HepG2 (cell line): ENCODE results near the gene ITGB2. TPM values are rescaled to one million over a fixed set of nuclear protein-coding genes. Genes with fewer than 3 reads are reported as not detected.

Experiments used
- ETV5 ChIP-seq: IDR thresholded peaks from 2 replicates; pipeline ENCODE4 v1.6.1; 2018; ENCODE audit warnings: missing biosample characterization, missing genetic modification reagents, inconsistent platforms, borderline replicate concordance
- GATA4 ChIP-seq: sonication (generic); IDR thresholded peaks from 2 replicates; pipeline ENCODE4 v1.6.1; 2016; ENCODE audit warnings: antibody characterized with exemption, low read depth, borderline replicate concordance
- IRF2 ChIP-seq: IDR thresholded peaks from 2 replicates; pipeline ENCODE4 v1.6.1; 2018; ENCODE audit warnings: missing genetic modification reagents, missing compliant biosample characterization
- KAT8 ChIP-seq: IDR thresholded peaks from 2 replicates; pipeline ENCODE4 v1.6.1; 2016; ENCODE audit warnings: missing genetic modification reagents, missing compliant biosample characterization
- KLF9 ChIP-seq: IDR thresholded peaks from 2 replicates; pipeline ENCODE4 v1.6.1; 2016; ENCODE audit warnings: low read depth
- MXI1 ChIP-seq: IDR thresholded peaks from 3 replicates; pipeline ENCODE4 v1.6.1; 2012; ENCODE audit warnings: low read depth, low read length, inconsistent platforms, borderline replicate concordance
- PLRG1 ChIP-seq: fragments of 450-650 bp; conservative IDR thresholded peaks from 2 replicates; pipeline ENCODE4 v1.6.1; 2016
- PPARG ChIP-seq: conservative IDR thresholded peaks from 2 replicates; pipeline ENCODE4 v1.6.1; 2016; ENCODE audit warnings: missing biosample characterization, missing genetic modification reagents
- PTBP1 ChIP-seq: fragments of 200-400 bp; formaldehyde crosslinking; IDR thresholded peaks from 2 replicates; pipeline ENCODE4 v1.6.1; 2018; ENCODE audit warnings: low read length, low read depth; ENCODE audit not compliant: poor library complexity, severe bottlenecking
- RBAK ChIP-seq: sonication (generic); formaldehyde crosslinking; IDR thresholded peaks from 2 replicates; pipeline ENCODE4 v1.5.1; 2020; ENCODE audit warnings: mild to moderate bottlenecking, missing genetic modification reagents
- RBM22 ChIP-seq: fragments of 200-400 bp; formaldehyde crosslinking; optimal IDR thresholded peaks from 2 replicates; pipeline ENCODE3; 2017; ENCODE audit warnings: mild to moderate bottlenecking, low read length, moderate library complexity
- RORA ChIP-seq: sonication (generic); formaldehyde crosslinking; IDR thresholded peaks from 2 replicates; pipeline ENCODE4 v1.5.0; 2020; ENCODE audit warnings: mild to moderate bottlenecking, missing genetic modification reagents, moderate library complexity
- SP4 ChIP-seq: sonication (generic); formaldehyde crosslinking; IDR thresholded peaks from 2 replicates; pipeline ENCODE4 v1.8.1; 2023; ENCODE audit warnings: mild to moderate bottlenecking, missing genetic modification reagents
- SRSF1 ChIP-seq: fragments of 200-400 bp; formaldehyde crosslinking; optimal IDR thresholded peaks from 2 replicates; pipeline ENCODE3; 2017; ENCODE audit warnings: mild to moderate bottlenecking, low read depth, low read length, moderate library complexity
- TARDBP ChIP-seq: sonication (generic); formaldehyde crosslinking; IDR thresholded peaks from 2 replicates; pipeline ENCODE4 v1.8.0; 2022; ENCODE audit warnings: mild to moderate bottlenecking, missing genetic modification reagents
- TGIF2 ChIP-seq: IDR thresholded peaks from 2 replicates; pipeline ENCODE4 v1.6.1; 2016; ENCODE audit warnings: control low read depth, missing compliant biosample characterization
- ZNF224 ChIP-seq: sonication (generic); formaldehyde crosslinking; IDR thresholded peaks from 2 replicates; pipeline ENCODE4 v1.5.0; 2020; ENCODE audit warnings: mild to moderate bottlenecking, missing genetic modification reagents
- ZNF253 ChIP-seq: sonication (generic); formaldehyde crosslinking; IDR thresholded peaks from 2 replicates; pipeline ENCODE4 v1.8.0; 2022; ENCODE audit warnings: mild to moderate bottlenecking, missing genetic modification reagents, borderline replicate concordance
- ZNF296 ChIP-seq: sonication (generic); formaldehyde crosslinking; conservative IDR thresholded peaks from 2 replicates; pipeline ENCODE4 v1.5.0; 2020; ENCODE audit warnings: mild to moderate bottlenecking, missing genetic modification reagents
- ZNF335 ChIP-seq: sonication (generic); formaldehyde crosslinking; IDR thresholded peaks from 2 replicates; pipeline ENCODE4 v1.4.0; 2020; ENCODE audit warnings: missing genetic modification reagents
- ZNF350 ChIP-seq: sonication (generic); formaldehyde crosslinking; IDR thresholded peaks from 2 replicates; pipeline ENCODE4 v1.4.0; 2020; ENCODE audit warnings: mild to moderate bottlenecking, low read depth, missing genetic modification reagents, borderline replicate concordance
- ZNF382 ChIP-seq: sonication (generic); formaldehyde crosslinking; IDR thresholded peaks from 2 replicates; pipeline ENCODE4 v1.5.0; 2020; ENCODE audit warnings: missing genetic modification reagents, mild to moderate bottlenecking, borderline replicate concordance
- ZNF615 ChIP-seq: sonication (generic); formaldehyde crosslinking; IDR thresholded peaks from 2 replicates; pipeline ENCODE4 v1.5.0; 2020; ENCODE audit warnings: mild to moderate bottlenecking, missing genetic modification reagents, borderline replicate concordance
- ZNF776 ChIP-seq: sonication (generic); formaldehyde crosslinking; IDR thresholded peaks from 2 replicates; pipeline ENCODE4 v1.4.0; 2020; ENCODE audit warnings: mild to moderate bottlenecking, missing genetic modification reagents
- ZNF850 ChIP-seq: sonication (generic); formaldehyde crosslinking; conservative IDR thresholded peaks from 2 replicates; pipeline ENCODE4 v1.9.0; 2021; ENCODE audit warnings: mild to moderate bottlenecking, missing genetic modification reagents
- ZSCAN25 ChIP-seq: sonication (generic); formaldehyde crosslinking; IDR thresholded peaks from 2 replicates; pipeline ENCODE4 v1.8.0; 2022; ENCODE audit warnings: mild to moderate bottlenecking, missing genetic modification reagents
- polyA plus RNA-seq, 8 experiments: library from polyadenylated mRNA; depleted of rRNA in 3 of 8; stranded (reverse) in 7 of 8; unstranded in 1 of 8; fragments of >200 nt; fragmentation: Illumina TruSeq in 4 of 8; extraction: Trizol in 4 of 8; gene quantifications; 2 replicates each; pipeline versions ENCODE4 v1.2.1 to v1.2.3, GENCODE V29; 2011 to 2016; ENCODE audit warnings: low read depth in 4 of 8, missing spikeins in 1 of 8, mixed read lengths in 1 of 8; ENCODE audit not compliant: insufficient read depth in 1 of 8
- total RNA-seq, 5 experiments: library from RNA; depleted of rRNA; stranded (reverse); fragments of >200 nt; fragmentation: Illumina TruSeq; extraction: Trizol; gene quantifications; 2 replicates each; pipeline ENCODE4 v1.2.3, GENCODE V29; 2016; ENCODE audit warnings: low read depth in 1 of 5
- TF ChIP-seq, protein P1 (sequence below): sonication (generic); formaldehyde crosslinking; IDR thresholded peaks from 2 replicates; pipeline ENCODE4 v1.9.0; 2021; ENCODE audit warnings: missing genetic modification reagents, mild to moderate bottlenecking, borderline replicate concordance
- TF ChIP-seq, protein P2 (sequence below): sonication (generic); formaldehyde crosslinking; IDR thresholded peaks from 2 replicates; pipeline ENCODE4 v1.4.0; 2020; ENCODE audit warnings: missing genetic modification reagents
- TF ChIP-seq, protein P3 (sequence below): sonication (generic); formaldehyde crosslinking; IDR thresholded peaks from 2 replicates; pipeline ENCODE4 v1.4.0; 2020; ENCODE audit warnings: missing genetic modification reagents

The ITGB2 gene
- total and polyA plus RNA-seq, 2 of the 13 experiments (the other 11 are each of a cell fraction or from before 2014, with no cell fraction given): 4.2 to 18.0 TPM

DNA sequence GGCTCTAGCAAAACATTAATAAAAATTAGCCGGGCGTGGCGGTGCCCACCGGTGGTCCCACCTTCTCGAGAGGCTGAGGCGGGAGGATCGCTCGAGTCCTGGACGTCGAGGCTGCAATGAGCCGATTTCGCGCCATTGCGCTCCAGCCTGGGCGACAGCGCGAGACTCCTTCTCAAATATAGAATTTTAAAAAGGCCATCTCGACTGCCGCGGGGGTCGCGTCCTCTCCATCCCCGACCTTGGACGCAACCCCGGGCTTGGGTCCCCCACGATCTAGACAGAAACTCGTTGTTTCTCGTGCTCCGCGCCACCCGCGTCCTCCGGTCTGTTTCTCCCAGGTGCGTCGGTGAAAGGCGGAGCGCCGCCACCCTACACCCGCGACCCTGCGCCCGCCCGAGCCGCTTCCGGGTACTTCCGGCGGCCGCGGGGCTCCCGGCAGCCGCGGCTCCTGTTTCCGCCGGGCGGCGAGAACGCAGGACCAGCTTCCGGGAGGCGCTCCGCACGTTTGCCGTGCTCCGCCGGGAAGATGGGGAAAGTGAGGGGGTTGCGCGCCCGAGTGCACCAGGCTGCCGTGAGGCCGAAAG lies 18.9 kb upstream of the ITGB2 start, which contains the start of gene SLX9 (continued):
- TF ChIP-seq PTBP1 (no peak), IRF2 (peak; percentile 60; the same call in 1 of the 2 replicates), MXI1 (peak; percentile 93), TARDBP (CRISPR knock-in tag) (peak; percentile 95), ZNF224 (peak; percentile 95; the same call in 1 of the 2 replicates), PLRG1 (no peak), ZNF296 (0 out of 2 replicates have a peak, but pooled peaks have one; percentile 61), SRSF1 (no peak), RBM22 (peak; percentile 30), ZSCAN25 (CRISPR knock-in tag) (no peak; the same call in 1 of the 2 replicates), ZNF850 (CRISPR knock-in tag) (no peak), ETV5 (CRISPR knock-in tag) (peak; percentile 65; the same call in 1 of the 2 replicates), ZNF335 (no peak), ZNF253 (no peak), RORA (CRISPR knock-in tag) (no peak), ZNF776 (CRISPR knock-in tag) (peak; percentile 73; the same call in 1 of the 2 replicates), GATA4 (no peak; the same call in 1 of the 2 replicates), KLF9 (CRISPR knock-in tag) (no peak), KAT8 (CRISPR knock-in tag) (peak; percentile 97), TGIF2 (peak; percentile 91), RBAK (CRISPR knock-in tag) (no peak), SP4 (CRISPR knock-in tag) (peak; percentile 91), ZNF350 (CRISPR knock-in tag) (peak; percentile 88), PPARG (CRISPR knock-in tag) (peak; percentile 66), ZNF615 (CRISPR knock-in tag) (peak; percentile 89), ZNF382 (no peak)
- TF ChIP-seq, protein P1, sequence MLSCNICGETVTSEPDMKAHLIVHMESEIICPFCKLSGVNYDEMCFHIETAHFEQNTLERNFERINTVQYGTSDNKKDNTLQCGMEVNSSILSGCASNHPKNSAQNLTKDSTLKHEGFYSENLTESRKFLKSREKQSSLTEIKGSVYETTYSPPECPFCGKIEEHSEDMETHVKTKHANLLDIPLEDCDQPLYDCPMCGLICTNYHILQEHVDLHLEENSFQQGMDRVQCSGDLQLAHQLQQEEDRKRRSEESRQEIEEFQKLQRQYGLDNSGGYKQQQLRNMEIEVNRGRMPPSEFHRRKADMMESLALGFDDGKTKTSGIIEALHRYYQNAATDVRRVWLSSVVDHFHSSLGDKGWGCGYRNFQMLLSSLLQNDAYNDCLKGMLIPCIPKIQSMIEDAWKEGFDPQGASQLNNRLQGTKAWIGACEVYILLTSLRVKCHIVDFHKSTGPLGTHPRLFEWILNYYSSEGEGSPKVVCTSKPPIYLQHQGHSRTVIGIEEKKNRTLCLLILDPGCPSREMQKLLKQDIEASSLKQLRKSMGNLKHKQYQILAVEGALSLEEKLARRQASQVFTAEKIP: no peak
- TF ChIP-seq, protein P2, sequence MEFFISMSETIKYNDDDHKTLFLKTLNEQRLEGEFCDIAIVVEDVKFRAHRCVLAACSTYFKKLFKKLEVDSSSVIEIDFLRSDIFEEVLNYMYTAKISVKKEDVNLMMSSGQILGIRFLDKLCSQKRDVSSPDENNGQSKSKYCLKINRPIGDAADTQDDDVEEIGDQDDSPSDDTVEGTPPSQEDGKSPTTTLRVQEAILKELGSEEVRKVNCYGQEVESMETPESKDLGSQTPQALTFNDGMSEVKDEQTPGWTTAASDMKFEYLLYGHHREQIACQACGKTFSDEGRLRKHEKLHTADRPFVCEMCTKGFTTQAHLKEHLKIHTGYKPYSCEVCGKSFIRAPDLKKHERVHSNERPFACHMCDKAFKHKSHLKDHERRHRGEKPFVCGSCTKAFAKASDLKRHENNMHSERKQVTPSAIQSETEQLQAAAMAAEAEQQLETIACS: peak; percentile 57; the same call in 1 of the 2 replicates
- TF ChIP-seq, protein P3, sequence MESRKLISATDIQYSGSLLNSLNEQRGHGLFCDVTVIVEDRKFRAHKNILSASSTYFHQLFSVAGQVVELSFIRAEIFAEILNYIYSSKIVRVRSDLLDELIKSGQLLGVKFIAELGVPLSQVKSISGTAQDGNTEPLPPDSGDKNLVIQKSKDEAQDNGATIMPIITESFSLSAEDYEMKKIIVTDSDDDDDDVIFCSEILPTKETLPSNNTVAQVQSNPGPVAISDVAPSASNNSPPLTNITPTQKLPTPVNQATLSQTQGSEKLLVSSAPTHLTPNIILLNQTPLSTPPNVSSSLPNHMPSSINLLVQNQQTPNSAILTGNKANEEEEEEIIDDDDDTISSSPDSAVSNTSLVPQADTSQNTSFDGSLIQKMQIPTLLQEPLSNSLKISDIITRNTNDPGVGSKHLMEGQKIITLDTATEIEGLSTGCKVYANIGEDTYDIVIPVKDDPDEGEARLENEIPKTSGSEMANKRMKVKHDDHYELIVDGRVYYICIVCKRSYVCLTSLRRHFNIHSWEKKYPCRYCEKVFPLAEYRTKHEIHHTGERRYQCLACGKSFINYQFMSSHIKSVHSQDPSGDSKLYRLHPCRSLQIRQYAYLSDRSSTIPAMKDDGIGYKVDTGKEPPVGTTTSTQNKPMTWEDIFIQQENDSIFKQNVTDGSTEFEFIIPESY (CRISPR knock-in tag): peak; percentile 56
